HEK293T (cell line): ENCODE data around the gene TNIK.

Experiments used
- ARNT ChIP-seq: fragments of 450-650 bp; IDR thresholded peaks from 2 replicates; pipeline ENCODE4 v1.6.1; 2017; ENCODE audit warnings: mild to moderate bottlenecking
- BHLHE40 ChIP-seq: fragments of 450-650 bp; IDR thresholded peaks from 2 replicates; pipeline ENCODE4 v1.6.1; 2016; ENCODE audit warnings: mild to moderate bottlenecking, moderate library complexity, borderline replicate concordance
- CTBP1 ChIP-seq: fragments of 450-650 bp; IDR thresholded peaks from 2 replicates; pipeline ENCODE4 v1.6.1; 2016; ENCODE audit warnings: borderline replicate concordance
- ELF4 ChIP-seq: fragments of 450-650 bp; IDR thresholded peaks from 2 replicates; pipeline ENCODE4 v1.6.1; 2017; ENCODE audit warnings: antibody characterized with exemption
- FOXA1 ChIP-seq: fragments of 450-650 bp; IDR thresholded peaks from 2 replicates; pipeline ENCODE4 v1.6.1; 2016; ENCODE audit warnings: mild to moderate bottlenecking
- FOXK2 ChIP-seq: fragments of 450-650 bp; IDR thresholded peaks from 2 replicates; pipeline ENCODE4 v1.6.1; 2016; ENCODE audit warnings: mild to moderate bottlenecking
- FOXM1 ChIP-seq: fragments of 450-650 bp; IDR thresholded peaks from 2 replicates; pipeline ENCODE4 v1.6.1; 2017; ENCODE audit warnings: mild to moderate bottlenecking, borderline replicate concordance
- LEF1 ChIP-seq: fragments of 450-650 bp; IDR thresholded peaks from 2 replicates; pipeline ENCODE4 v1.6.1; 2017; ENCODE audit warnings: mild to moderate bottlenecking, borderline replicate concordance
- NFRKB ChIP-seq: fragments of 450-650 bp; IDR thresholded peaks from 2 replicates; pipeline ENCODE4 v1.6.1; 2016; ENCODE audit warnings: mild to moderate bottlenecking, moderate library complexity
- SP1 ChIP-seq: fragments of 450-650 bp; IDR thresholded peaks from 2 replicates; pipeline ENCODE4 v1.6.1; 2017
- SUZ12 ChIP-seq: fragments of 450-650 bp; IDR thresholded peaks from 2 replicates; pipeline ENCODE4 v1.6.1; 2016; ENCODE audit warnings: mild to moderate bottlenecking
- TARDBP ChIP-seq: fragments of 450-650 bp; IDR thresholded peaks from 2 replicates; pipeline ENCODE4 v1.6.1; 2016
- ZNF384 ChIP-seq: fragments of 450-650 bp; IDR thresholded peaks from 2 replicates; pipeline ENCODE4 v1.6.1; 2016
- TF ChIP-seq, protein P1 (sequence below): fragments of 450-650 bp; IDR thresholded peaks from 2 replicates; pipeline ENCODE4 v1.6.1; 2016

- TF ChIP-seq ZNF384 (no peak), CTBP1 (no peak), SP1 (no peak), FOXA1 (no peak), FOXM1 (no peak), NFRKB (no peak), ELF4 (no peak), FOXK2 (no peak), TARDBP (no peak), SUZ12 (no peak), LEF1 (no peak), ARNT (no peak), BHLHE40 (no peak)
- TF ChIP-seq, protein P1, sequence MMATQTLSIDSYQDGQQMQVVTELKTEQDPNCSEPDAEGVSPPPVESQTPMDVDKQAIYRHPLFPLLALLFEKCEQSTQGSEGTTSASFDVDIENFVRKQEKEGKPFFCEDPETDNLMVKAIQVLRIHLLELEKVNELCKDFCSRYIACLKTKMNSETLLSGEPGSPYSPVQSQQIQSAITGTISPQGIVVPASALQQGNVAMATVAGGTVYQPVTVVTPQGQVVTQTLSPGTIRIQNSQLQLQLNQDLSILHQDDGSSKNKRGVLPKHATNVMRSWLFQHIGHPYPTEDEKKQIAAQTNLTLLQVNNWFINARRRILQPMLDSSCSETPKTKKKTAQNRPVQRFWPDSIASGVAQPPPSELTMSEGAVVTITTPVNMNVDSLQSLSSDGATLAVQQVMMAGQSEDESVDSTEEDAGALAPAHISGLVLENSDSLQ, result no peak
Measured at GRCh38 chr3:171454041-171454440, 6.2 kb downstream of the TNIK start.
